Neural cell (in vitro differentiated cells): ENCODE results near the gene TIMM22. TPM values are rescaled to one million over a fixed set of nuclear protein-coding genes. Genes with fewer than 3 reads are reported as not detected.

Source experiments
- H2AFZ ChIP-seq: fragments of 200-600, 300-800 bp; sonication (generic), shearing (Covaris generic); 2 replicates; pipeline ENCODE4 v1.6.0; 2014; ENCODE audit warnings: low read depth, mild to moderate bottlenecking, antibody characterized with exemption, low read length, moderate library complexity
- H3F3A ChIP-seq: fragments of 200-600 bp; shearing (Covaris generic); 2 replicates; pipeline ENCODE4 v1.6.1; 2016; ENCODE audit warnings: mild to moderate bottlenecking, moderate library complexity, mixed read lengths, antibody characterized with exemption, low read length; ENCODE audit not compliant: insufficient read depth, poor library complexity, severe bottlenecking
- H3K27ac ChIP-seq: fragments of 200-600, 300-800 bp; sonication (generic), shearing (Covaris generic); 2 replicates; pipeline ENCODE4 v1.5.1; 2014; ENCODE audit warnings: mild to moderate bottlenecking, low read length, moderate library complexity
- H3K27me3 ChIP-seq: fragments of 300-800, 200-600 bp; sonication (generic), shearing (Covaris generic); 2 replicates; pipeline ENCODE4 v1.6.0; 2014; ENCODE audit warnings: mild to moderate bottlenecking, low read depth, low read length, moderate library complexity; ENCODE audit not compliant: insufficient read depth
- H3K36me3 ChIP-seq: fragments of 300-800, 200-600 bp; sonication (generic), shearing (Covaris generic); 2 replicates; pipeline ENCODE4 v1.5.1; 2014; ENCODE audit warnings: mild to moderate bottlenecking, antibody characterized with exemption, low read length, moderate library complexity; ENCODE audit not compliant: insufficient read depth
- H3K4me2 ChIP-seq: fragments of 300-800, 200-600 bp; sonication (generic), shearing (Covaris generic); 2 replicates; pipeline ENCODE4 v1.6.0; 2014; ENCODE audit warnings: mild to moderate bottlenecking, low read length
- H3K4me3 ChIP-seq: fragments of 300-800, 200-600 bp; sonication (generic), shearing (Covaris generic); 2 replicates; pipeline ENCODE4 v1.5.1; 2014; ENCODE audit warnings: mild to moderate bottlenecking, low read length, moderate library complexity
- H3K79me2 ChIP-seq: fragments of 200-600 bp; shearing (Covaris generic); replicated peaks from 2 replicates; pipeline ENCODE4 v1.6.0; 2014; ENCODE audit warnings: mild to moderate bottlenecking, low read length, moderate library complexity; ENCODE audit not compliant: insufficient read depth
- H3K9ac ChIP-seq: fragments of 300-800, 200-600 bp; sonication (generic), shearing (Covaris generic); 2 replicates; pipeline ENCODE4 v1.6.1; 2016; ENCODE audit warnings: mild to moderate bottlenecking, low read length, mixed read lengths
- H3K9me2 ChIP-seq: fragments of 200-600 bp; shearing (Covaris generic); 2 replicates; pipeline ENCODE4 v1.6.1; 2016; ENCODE audit warnings: mild to moderate bottlenecking, low read length, mixed read lengths; ENCODE audit not compliant: insufficient read depth
- H3K9me3 ChIP-seq: fragments of 200-600, 300-800 bp; sonication (generic), shearing (Covaris generic); 2 replicates; pipeline ENCODE4 v1.6.1; 2016; ENCODE audit warnings: mild to moderate bottlenecking, mixed run types, low read length, moderate library complexity, mixed read lengths
- H4K20me1 ChIP-seq: fragments of 200-600 bp; shearing (Covaris generic); 2 replicates; pipeline ENCODE4 v1.6.1; 2016; ENCODE audit warnings: mild to moderate bottlenecking, mixed run types; ENCODE audit not compliant: insufficient read depth
- EP300 ChIP-seq: fragments of 450-650 bp; conservative IDR thresholded peaks from 2 replicates; pipeline ENCODE4 v1.6.1; 2014; ENCODE audit warnings: antibody characterized with exemption, mild to moderate bottlenecking, moderate library complexity; ENCODE audit not compliant: poor library complexity, severe bottlenecking
- EZH2 ChIP-seq: fragments of 200-600, 300-800 bp; shearing (Covaris generic), sonication (generic); IDR thresholded peaks from 2 replicates; pipeline ENCODE4 v1.6.1; 2014; ENCODE audit warnings: antibody characterized with exemption, low read length, borderline replicate concordance, mild to moderate bottlenecking; ENCODE audit not compliant: insufficient read depth, poor library complexity, severe bottlenecking
- MXI1 ChIP-seq: fragments of 450-650 bp; conservative IDR thresholded peaks from 2 replicates; pipeline ENCODE4 v1.6.1; 2014; ENCODE audit warnings: antibody characterized with exemption, mild to moderate bottlenecking; ENCODE audit not compliant: poor library complexity, severe bottlenecking
- POLR2AphosphoS5 ChIP-seq: IDR thresholded peaks from 2 replicates; pipeline ENCODE4 v1.6.1; 2012
- RAD21 ChIP-seq: fragments of 450-650 bp; conservative IDR thresholded peaks from 2 replicates; pipeline ENCODE4 v1.6.1; 2014; ENCODE audit warnings: antibody characterized with exemption, mild to moderate bottlenecking, moderate library complexity
- REST ChIP-seq: IDR thresholded peaks from 2 replicates; pipeline ENCODE4 v1.6.1; 2012; ENCODE audit warnings: borderline replicate concordance
- SMC3 ChIP-seq: fragments of 450-650 bp; conservative IDR thresholded peaks from 2 replicates; pipeline ENCODE4 v1.6.1; 2014; ENCODE audit warnings: antibody characterized with exemption, mild to moderate bottlenecking, moderate library complexity; ENCODE audit not compliant: poor library complexity
- TAF1 ChIP-seq: IDR thresholded peaks from 2 replicates; pipeline ENCODE4 v1.6.1; 2012; ENCODE audit warnings: low read depth
- polyA plus RNA-seq: library from polyadenylated mRNA; depleted of rRNA; stranded (reverse); fragments of >200 nt; gene quantifications from 2 replicates; pipeline ENCODE4 v1.2.3, GENCODE V29; 2014
- TF ChIP-seq, protein P1 (sequence below): fragments of 450-650 bp; IDR thresholded peaks from 2 replicates; pipeline ENCODE4 v1.5.1; 2014; ENCODE audit warnings: antibody characterized with exemption, mild to moderate bottlenecking, moderate library complexity; ENCODE audit not compliant: poor library complexity, severe bottlenecking

Gene TIMM22
- polyA plus RNA-seq, 1 donor from 2014 or later: 16.7 TPM

GRCh38 chr17:986322-986929 lies 10.5 kb upstream of the TIMM22 start:
- no peak overlapping the region for H2AFZ ChIP-seq
- no peaks in the 10 kb centered on the region for H3K9me3 ChIP-seq
- H3K36me3 ChIP-seq: no peaks in the 10 kb centered on the region
- no peak overlapping the region for H3K9ac ChIP-seq
- H3K27me3 ChIP-seq: no peaks in the 10 kb centered on the region
- H3K4me3 ChIP-seq: no peak overlapping the region
- H3K79me2 ChIP-seq: no peaks in the 10 kb centered on the region
- H3K4me2 ChIP-seq: no peak overlapping the region
- no peaks in the 10 kb centered on the region for H4K20me1 ChIP-seq
- H3F3A ChIP-seq: no peaks in the 10 kb centered on the region
- H3K27ac ChIP-seq: no peak overlapping the region
- TF ChIP-seq TAF1 (no peak), RAD21 (no peak), POLR2AphosphoS5 (no peak), MXI1 (no peak), EP300 (no peak), SMC3 (no peak), EZH2 (no peak), REST (no peak)
- TF ChIP-seq, protein P1, sequence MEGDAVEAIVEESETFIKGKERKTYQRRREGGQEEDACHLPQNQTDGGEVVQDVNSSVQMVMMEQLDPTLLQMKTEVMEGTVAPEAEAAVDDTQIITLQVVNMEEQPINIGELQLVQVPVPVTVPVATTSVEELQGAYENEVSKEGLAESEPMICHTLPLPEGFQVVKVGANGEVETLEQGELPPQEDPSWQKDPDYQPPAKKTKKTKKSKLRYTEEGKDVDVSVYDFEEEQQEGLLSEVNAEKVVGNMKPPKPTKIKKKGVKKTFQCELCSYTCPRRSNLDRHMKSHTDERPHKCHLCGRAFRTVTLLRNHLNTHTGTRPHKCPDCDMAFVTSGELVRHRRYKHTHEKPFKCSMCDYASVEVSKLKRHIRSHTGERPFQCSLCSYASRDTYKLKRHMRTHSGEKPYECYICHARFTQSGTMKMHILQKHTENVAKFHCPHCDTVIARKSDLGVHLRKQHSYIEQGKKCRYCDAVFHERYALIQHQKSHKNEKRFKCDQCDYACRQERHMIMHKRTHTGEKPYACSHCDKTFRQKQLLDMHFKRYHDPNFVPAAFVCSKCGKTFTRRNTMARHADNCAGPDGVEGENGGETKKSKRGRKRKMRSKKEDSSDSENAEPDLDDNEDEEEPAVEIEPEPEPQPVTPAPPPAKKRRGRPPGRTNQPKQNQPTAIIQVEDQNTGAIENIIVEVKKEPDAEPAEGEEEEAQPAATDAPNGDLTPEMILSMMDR: no peak
- H3K9me2 ChIP-seq: no peaks in the 10 kb centered on the region

DNA sequence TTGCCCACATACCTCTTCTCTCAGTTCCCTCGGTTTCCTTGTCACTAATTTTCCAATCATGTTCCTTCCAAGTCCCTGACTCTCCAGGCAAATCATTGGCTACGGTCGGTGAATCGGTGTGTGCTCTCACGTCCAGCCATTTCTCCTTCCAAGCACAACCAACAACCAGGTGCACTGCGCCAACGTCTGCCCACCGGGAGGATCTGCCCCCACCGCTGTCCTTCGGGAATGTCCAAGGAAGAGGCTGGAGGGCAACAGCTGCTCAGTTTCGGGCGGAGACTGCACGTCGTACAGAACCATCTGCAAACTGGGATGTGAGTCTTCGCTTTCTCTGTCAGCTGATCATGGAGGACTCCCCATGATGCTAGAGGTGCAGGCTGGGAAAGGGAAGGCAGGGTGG lies 9.0 kb upstream of the TIMM22 start:
- Histone ChIP-seq H3F3A (no peaks in the 10 kb centered on the region), H3K27me3 (no peaks in the 10 kb centered on the region), H3K9ac (no peak overlapping the region), H3K4me3 (no peak overlapping the region), H3K4me2 (no peak overlapping the region), H3K36me3 (no peaks in the 10 kb centered on the region), H2AFZ (no peak overlapping the region), H3K9me3 (no peaks in the 10 kb centered on the region), H3K79me2 (no peaks in the 10 kb centered on the region), H3K27ac (no peak overlapping the region), H3K9me2 (no peaks in the 10 kb centered on the region), H4K20me1 (no peaks in the 10 kb centered on the region)
- no peak for TF ChIP-seq TAF1
- TF ChIP-seq, protein P1: no peak
- no peak for TF ChIP-seq POLR2AphosphoS5
- TF ChIP-seq RAD21: no peak
- TF ChIP-seq MXI1: no peak
- TF ChIP-seq REST: no peak
- no peak for TF ChIP-seq EP300
- TF ChIP-seq EZH2: no peak
- no peak for TF ChIP-seq SMC3
